GM23338 (cell line): ENCODE measurements around the gene AHCYL1. TPM values are rescaled to one million over a fixed set of nuclear protein-coding genes. Genes with fewer than 3 reads are reported as not detected.

Source experiments
- ATAC-seq: fragments of 200-7000 bp; cut with Tn5 transposase; 3 replicates; pipeline ENCODE4 v1.9.1; 2020
- DNase-seq: peaks from one replicate; pipeline ENCODE4 v3.0.0-alpha.2; 2015; ENCODE audit warnings: low spot score
- H2AFZ ChIP-seq: fragments of 200-600 bp; sonication (generic); 2 replicates; pipeline ENCODE4 v1.8.0; 2016; ENCODE audit warnings: antibody characterized with exemption, mild to moderate bottlenecking, moderate library complexity
- H3F3A ChIP-seq: fragments of 200-600 bp; sonication (generic); replicated peaks from 2 replicates; pipeline ENCODE4 v1.8.0; 2017; ENCODE audit warnings: antibody characterized with exemption, mixed run types, low read depth
- H3K27ac ChIP-seq: fragments of 200-600 bp; sonication (generic); 2 replicates; pipeline ENCODE4 v1.6.1; 2016; ENCODE audit warnings: low read depth
- H3K27me3 ChIP-seq: fragments of 200-600 bp; sonication (generic); 2 replicates; pipeline ENCODE4 v1.8.0; 2016; ENCODE audit warnings: mild to moderate bottlenecking, mixed run types, moderate library complexity; ENCODE audit not compliant: insufficient read depth
- H3K36me3 ChIP-seq: fragments of 200-600 bp; sonication (generic); 2 replicates; pipeline ENCODE4 v1.8.0; 2016; ENCODE audit warnings: mild to moderate bottlenecking; ENCODE audit not compliant: insufficient read depth
- H3K4me1 ChIP-seq: fragments of 200-600 bp; sonication (generic); 2 replicates; pipeline ENCODE4 v1.8.0; 2016; ENCODE audit warnings: mild to moderate bottlenecking, moderate library complexity; ENCODE audit not compliant: insufficient read depth
- H3K4me2 ChIP-seq: fragments of 200-600 bp; sonication (generic); 2 replicates; pipeline ENCODE4 v1.7.1; 2017; ENCODE audit warnings: mixed run types
- H3K4me3 ChIP-seq: fragments of 200-600 bp; sonication (generic); 2 replicates; pipeline ENCODE4 v1.6.1; 2016; ENCODE audit warnings: mixed run types
- H3K79me2 ChIP-seq: fragments of 200-600 bp; sonication (generic); replicated peaks from 2 replicates; pipeline ENCODE4 v1.8.0; 2017; ENCODE audit warnings: mild to moderate bottlenecking; ENCODE audit not compliant: insufficient read depth
- H3K9me2 ChIP-seq: fragments of 200-600 bp; sonication (generic); 2 replicates; pipeline ENCODE4 v1.8.0; 2017; ENCODE audit not compliant: insufficient read depth
- H4K20me1 ChIP-seq: fragments of 200-600 bp; sonication (generic); replicated peaks from 2 replicates; pipeline ENCODE4 v1.8.0; 2017; ENCODE audit warnings: mild to moderate bottlenecking; ENCODE audit not compliant: insufficient read depth
- H3K27ac Mint-ChIP-seq: 2 replicates; pipeline ENCODE4 v1.8.0; 2020; ENCODE audit warnings: inconsistent platforms, mild to moderate bottlenecking, moderate library complexity, mixed read lengths
- H3K27me3 Mint-ChIP-seq: 3 replicates; pipeline ENCODE4 v1.8.0; 2022; ENCODE audit warnings: low read depth, mild to moderate bottlenecking, moderate library complexity, mixed read lengths, inconsistent platforms; ENCODE audit not compliant: insufficient read depth, poor library complexity
- H3K36me3 Mint-ChIP-seq: 3 replicates; pipeline ENCODE4 v1.8.0; 2021; ENCODE audit warnings: low read depth, mild to moderate bottlenecking, inconsistent platforms, moderate library complexity, mixed read lengths
- H3K4me1 Mint-ChIP-seq: 3 replicates; pipeline ENCODE4 v1.8.0; 2020; ENCODE audit warnings: mild to moderate bottlenecking, inconsistent platforms, mixed read lengths
- H3K4me3 Mint-ChIP-seq: 3 replicates; pipeline ENCODE4 v1.8.0; 2021; ENCODE audit warnings: moderate library complexity, mild to moderate bottlenecking, inconsistent platforms, mixed read lengths
- H3K9me3 Mint-ChIP-seq: 3 replicates; pipeline ENCODE4 v1.8.0; 2020; ENCODE audit warnings: moderate library complexity, mild to moderate bottlenecking, inconsistent platforms, mixed read lengths
- CREB1 ChIP-seq: fragments of 250-450 bp; sonication (Bioruptor Pico); IDR thresholded peaks from 2 replicates; pipeline ENCODE4 v1.5.0; 2020; ENCODE audit warnings: low read depth, mild to moderate bottlenecking, moderate library complexity
- CTCF ChIP-seq, 2 experiments: fragments of 200-600 bp in 1 of 2; sonication (generic) in 1 of 2; conservative IDR thresholded peaks; 2 replicates each; pipeline versions ENCODE4 v1.5.1 to v1.6.1; 2016 to 2017; ENCODE audit warnings: antibody characterized with exemption in 2 of 2, low read depth in 2 of 2, mild to moderate bottlenecking in 2 of 2, moderate library complexity in 1 of 2
- JUNB ChIP-seq: IDR thresholded peaks from one replicate; pipeline ENCODE4 v1.6.1; 2016; ENCODE audit warnings: antibody characterized with exemption; ENCODE audit not compliant: unreplicated experiment
- POLR2AphosphoS5 ChIP-seq: IDR thresholded peaks from 2 replicates; pipeline ENCODE4 v1.6.1; 2016; ENCODE audit warnings: antibody characterized with exemption, low read depth
- ZNF331 ChIP-seq: fragments of 250-450 bp; sonication (Bioruptor Pico); IDR thresholded peaks from 2 replicates; pipeline ENCODE4 v1.5.0; 2020; ENCODE audit warnings: low read depth, mild to moderate bottlenecking, moderate library complexity
- polyA plus RNA-seq: library from polyadenylated mRNA; unstranded; fragments of >200 nt; fragmentation: Nextera tagmentation; extraction: Ambion mirVana; gene quantifications from 2 replicates; pipeline ENCODE4 v1.2.1, GENCODE V29; 2016
- total RNA-seq: library from RNA; depleted of rRNA; stranded (reverse); fragments of >200 nt; shearing (Covaris generic); gene quantifications from 2 replicates; pipeline ENCODE4 v1.2.3, GENCODE V29; 2014
- TF ChIP-seq, protein P1 (sequence below): fragments of 250-450 bp; sonication (Bioruptor Pico); IDR thresholded peaks from 2 replicates; pipeline ENCODE4 v1.5.0; 2020; ENCODE audit warnings: mild to moderate bottlenecking, moderate library complexity

AHCYL1 gene
- total and polyA plus RNA-seq, 2 experiments from 2014 or later = 63.3 to 70.0 TPM

DNA sequence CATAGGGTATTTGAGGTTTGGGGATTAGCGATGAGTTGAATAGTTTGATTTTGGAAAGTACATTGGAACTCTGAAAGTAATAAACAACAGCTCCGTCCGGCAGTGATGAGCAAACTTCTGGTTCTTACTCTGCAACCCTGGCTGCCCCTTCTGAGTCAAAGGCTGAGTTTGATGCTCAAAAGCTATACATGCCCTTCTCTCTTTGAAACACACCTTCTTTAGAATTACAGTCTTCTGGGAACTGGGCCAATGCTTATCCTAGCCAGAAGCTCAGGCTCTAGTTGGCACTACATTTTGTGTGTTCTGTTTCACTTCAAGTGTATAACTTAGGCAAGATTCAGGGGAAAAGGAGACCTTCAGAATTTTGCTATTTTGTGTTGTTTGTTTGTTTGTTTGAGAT is 9.3 kb downstream of the AHCYL1 start (continued):
- TF ChIP-seq, protein P1, sequence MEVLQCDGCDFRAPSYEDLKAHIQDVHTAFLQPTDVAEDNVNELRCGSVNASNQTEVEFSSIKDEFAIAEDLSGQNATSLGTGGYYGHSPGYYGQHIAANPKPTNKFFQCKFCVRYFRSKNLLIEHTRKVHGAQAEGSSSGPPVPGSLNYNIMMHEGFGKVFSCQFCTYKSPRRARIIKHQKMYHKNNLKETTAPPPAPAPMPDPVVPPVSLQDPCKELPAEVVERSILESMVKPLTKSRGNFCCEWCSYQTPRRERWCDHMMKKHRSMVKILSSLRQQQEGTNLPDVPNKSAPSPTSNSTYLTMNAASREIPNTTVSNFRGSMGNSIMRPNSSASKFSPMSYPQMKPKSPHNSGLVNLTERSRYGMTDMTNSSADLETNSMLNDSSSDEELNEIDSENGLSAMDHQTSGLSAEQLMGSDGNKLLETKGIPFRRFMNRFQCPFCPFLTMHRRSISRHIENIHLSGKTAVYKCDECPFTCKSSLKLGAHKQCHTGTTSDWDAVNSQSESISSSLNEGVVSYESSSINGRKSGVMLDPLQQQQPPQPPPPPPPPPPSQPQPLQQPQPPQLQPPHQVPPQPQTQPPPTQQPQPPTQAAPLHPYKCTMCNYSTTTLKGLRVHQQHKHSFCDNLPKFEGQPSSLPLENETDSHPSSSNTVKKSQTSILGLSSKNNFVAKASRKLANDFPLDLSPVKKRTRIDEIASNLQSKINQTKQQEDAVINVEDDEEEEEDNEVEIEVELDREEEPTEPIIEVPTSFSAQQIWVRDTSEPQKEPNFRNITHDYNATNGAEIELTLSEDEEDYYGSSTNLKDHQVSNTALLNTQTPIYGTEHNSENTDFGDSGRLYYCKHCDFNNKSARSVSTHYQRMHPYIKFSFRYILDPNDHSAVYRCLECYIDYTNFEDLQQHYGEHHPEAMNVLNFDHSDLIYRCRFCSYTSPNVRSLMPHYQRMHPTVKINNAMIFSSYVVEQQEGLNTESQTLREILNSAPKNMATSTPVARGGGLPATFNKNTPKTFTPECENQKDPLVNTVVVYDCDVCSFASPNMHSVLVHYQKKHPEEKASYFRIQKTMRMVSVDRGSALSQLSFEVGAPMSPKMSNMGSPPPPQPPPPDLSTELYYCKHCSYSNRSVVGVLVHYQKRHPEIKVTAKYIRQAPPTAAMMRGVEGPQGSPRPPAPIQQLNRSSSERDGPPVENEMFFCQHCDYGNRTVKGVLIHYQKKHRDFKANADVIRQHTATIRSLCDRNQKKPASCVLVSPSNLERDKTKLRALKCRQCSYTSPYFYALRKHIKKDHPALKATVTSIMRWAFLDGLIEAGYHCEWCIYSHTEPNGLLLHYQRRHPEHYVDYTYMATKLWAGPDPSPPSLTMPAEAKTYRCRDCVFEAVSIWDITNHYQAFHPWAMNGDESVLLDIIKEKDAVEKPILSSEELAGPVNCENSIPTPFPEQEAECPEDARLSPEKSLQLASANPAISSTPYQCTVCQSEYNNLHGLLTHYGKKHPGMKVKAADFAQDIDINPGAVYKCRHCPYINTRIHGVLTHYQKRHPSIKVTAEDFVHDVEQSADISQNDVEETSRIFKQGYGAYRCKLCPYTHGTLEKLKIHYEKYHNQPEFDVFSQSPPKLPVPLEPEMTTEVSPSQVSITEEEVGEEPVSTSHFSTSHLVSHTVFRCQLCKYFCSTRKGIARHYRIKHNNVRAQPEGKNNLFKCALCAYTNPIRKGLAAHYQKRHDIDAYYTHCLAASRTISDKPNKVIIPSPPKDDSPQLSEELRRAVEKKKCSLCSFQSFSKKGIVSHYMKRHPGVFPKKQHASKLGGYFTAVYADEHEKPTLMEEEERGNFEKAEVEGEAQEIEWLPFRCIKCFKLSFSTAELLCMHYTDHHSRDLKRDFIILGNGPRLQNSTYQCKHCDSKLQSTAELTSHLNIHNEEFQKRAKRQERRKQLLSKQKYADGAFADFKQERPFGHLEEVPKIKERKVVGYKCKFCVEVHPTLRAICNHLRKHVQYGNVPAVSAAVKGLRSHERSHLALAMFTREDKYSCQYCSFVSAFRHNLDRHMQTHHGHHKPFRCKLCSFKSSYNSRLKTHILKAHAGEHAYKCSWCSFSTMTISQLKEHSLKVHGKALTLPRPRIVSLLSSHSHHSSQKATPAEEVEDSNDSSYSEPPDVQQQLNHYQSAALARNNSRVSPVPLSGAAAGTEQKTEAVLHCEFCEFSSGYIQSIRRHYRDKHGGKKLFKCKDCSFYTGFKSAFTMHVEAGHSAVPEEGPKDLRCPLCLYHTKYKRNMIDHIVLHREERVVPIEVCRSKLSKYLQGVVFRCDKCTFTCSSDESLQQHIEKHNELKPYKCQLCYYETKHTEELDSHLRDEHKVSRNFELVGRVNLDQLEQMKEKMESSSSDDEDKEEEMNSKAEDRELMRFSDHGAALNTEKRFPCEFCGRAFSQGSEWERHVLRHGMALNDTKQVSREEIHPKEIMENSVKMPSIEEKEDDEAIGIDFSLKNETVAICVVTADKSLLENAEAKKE (CRISPR knock-in tag) = no peak

DNA sequence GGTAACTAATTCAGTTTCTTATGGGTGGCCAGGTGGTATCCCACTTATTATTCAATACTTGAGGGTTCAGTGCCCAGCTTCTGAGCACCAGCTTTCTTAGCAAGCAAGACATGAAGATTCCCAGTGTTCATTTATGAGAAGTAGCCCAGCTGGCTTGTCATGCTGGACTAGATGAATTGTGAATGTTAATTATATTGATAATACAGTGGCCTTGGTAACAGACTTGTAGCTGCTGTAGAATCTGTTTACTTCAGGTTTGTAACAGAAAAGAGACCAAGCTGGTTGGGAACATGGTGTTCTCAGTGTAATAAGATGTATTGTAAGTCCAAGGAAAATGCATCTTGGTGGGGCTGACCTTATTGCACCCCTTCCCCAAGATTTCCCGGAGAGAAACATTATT is 10.1 kb downstream of the AHCYL1 start:
- Histone ChIP-seq H3K9me2 (no peaks in the 10 kb centered on the region), H3K4me2 (no peak overlapping the region), H4K20me1 (peaks cover 41% of the 10 kb centered on the region), H3K4me1 (peaks cover 8% of the 10 kb centered on the region), H3K27ac (no peak overlapping the region), H3K4me3 (no peak overlapping the region), H3F3A (no peaks in the 10 kb centered on the region), H3K36me3 (no peaks in the 10 kb centered on the region), H3K79me2 (peaks cover 90% of the 10 kb centered on the region), H2AFZ (no peak overlapping the region), H3K27me3 (no peaks in the 10 kb centered on the region)
- Mint-ChIP-seq H3K9me3 (no peaks in the 10 kb centered on the region), H3K4me1 (peaks cover 14% of the 10 kb centered on the region), H3K36me3 (peaks cover 5% of the 10 kb centered on the region; the same call in 1 of the 3 replicates), H3K4me3 (no peak overlapping the region), H3K27ac (no peak overlapping the region), H3K27me3 (peaks cover 10% of the 10 kb centered on the region)
- no peak for DNase-seq
- ATAC-seq = no peak
- no peak for TF ChIP-seq CREB1
- no peak for TF ChIP-seq JUNB
- TF ChIP-seq, protein P1 (CRISPR knock-in tag) = no peak
- no peak for TF ChIP-seq POLR2AphosphoS5
- TF ChIP-seq ZNF331 (CRISPR knock-in tag) = no peak
- no peak for TF ChIP-seq CTCF (conservative IDR thresholded peaks at IDR 0.05; ENCODE audit: low read depth in 2 of 2)
